Measurements from ENCODE around the gene GFY.

- TF ChIP-seq REST (IDR thresholded peaks at IDR 0.05; ENCODE audit: unreplicated experiment) (no peak), POLR2AphosphoS5 (IDR thresholded peaks at IDR 0.05; ENCODE audit: low read depth) (no peak), CTCF (conservative IDR thresholded peaks at IDR 0.05; ENCODE audit: low read depth in 2 of 2) (no peak), EZH2 (IDR thresholded peaks at IDR 0.05; ENCODE audit: low read depth, unreplicated experiment) (no peak), EZH2phosphoT487 (IDR thresholded peaks at IDR 0.05; ENCODE audit: unreplicated experiment) (no peak), STAT1 (IDR thresholded peaks at IDR 0.05; ENCODE audit: unreplicated experiment) (no peak), CREB1 (CRISPR knock-in tag; IDR thresholded peaks at IDR 0.05; ENCODE audit: low read depth) (no peak), ZNF462 (CRISPR knock-in tag; IDR thresholded peaks at IDR 0.05) (no peak), ETS1 (IDR thresholded peaks at IDR 0.05) (no peak)
Measured at GRCh38 chr19:49407079-49407478, 18.1 kb upstream of the GFY start.
